GM12878 (cell line): ENCODE data around the gene TRPM6. TPM values are rescaled to one million over a fixed set of nuclear protein-coding genes. Genes with fewer than 3 reads are reported as not detected.
"Not testable (repeated sequence)": the region's sequence is repeated elsewhere in the genome, so short reads cannot be mapped to it uniquely, and the experiment has no call there.

Source experiments
- ATAC-seq: fragments of 200-7000 bp; cut with Tn5 transposase; 3 replicates; pipeline ENCODE4 v1.9.1; 2020; ENCODE audit warnings: mild to moderate bottlenecking, moderate library complexity
- BruUV-seq: library from RNA; stranded (reverse); fragments of 400-500 nt; replicated peaks from 2 replicates; lab custom pipeline; 2021; lab: Mats Ljungman, UMichigan
- CTCF ChIA-PET: fragments of 300-600 bp; sonication (Branson Sonifier 250); formaldehyde crosslinking; extraction: SDS; loops from one replicate; lab custom pipeline; 2021; ENCODE audit warnings: inconsistent platforms; lab: Yijun Ruan, JAX
- POLR2A ChIA-PET: fragments of 350-600 bp; formaldehyde crosslinking; extraction: SDS; loops from one replicate; lab custom pipeline; 2021; ENCODE audit warnings: inconsistent platforms; lab: Charles Lee
- RAD21 ChIA-PET: fragments of 300-600 bp; sonication (Branson Sonifier 250); formaldehyde crosslinking; loops from one replicate; lab custom pipeline; 2023; ENCODE audit warnings: antibody characterized with exemption; ENCODE audit not compliant: unreplicated experiment; lab: Charles Lee
- SMC1A ChIA-PET: fragments of 300-600 bp; sonication (Branson Sonifier 250); formaldehyde crosslinking; loops from one replicate; lab custom pipeline; 2023; ENCODE audit not compliant: unreplicated experiment, uncharacterized antibody; lab: Charles Lee
- DNase-seq: peaks from one replicate; pipeline ENCODE4 v3.0.0-alpha.2; 2011; ENCODE audit warnings: low read depth, low spot score
- FAIRE-seq: peaks from 3 replicates; lab custom pipeline; 2011; peaks lifted over from hg19 to GRCh38; lab: Jason Lieb, UNC
- H2AFZ ChIP-seq: 2 replicates; pipeline ENCODE4 v1.6.0; 2011; ENCODE audit warnings: low read depth, low read length, control low read depth; ENCODE audit not compliant: control insufficient read depth
- H3K27ac ChIP-seq: 2 replicates; pipeline ENCODE4 v1.5.1; 2011; ENCODE audit warnings: control low read depth; ENCODE audit not compliant: control insufficient read depth, insufficient read depth
- H3K27me3 ChIP-seq, 2 experiments: replicated peaks in 1 of 2; 2 replicates each; pipeline versions ENCODE4 v1.6.0 to v1.6.1; 2011; ENCODE audit warnings: low read length in 1 of 2; ENCODE audit not compliant: control insufficient read depth in 2 of 2, insufficient read depth in 2 of 2
- H3K36me3 ChIP-seq, 2 experiments: 2 replicates each; pipeline ENCODE4 v1.5.1; 2011; ENCODE audit warnings: low read length in 1 of 2; ENCODE audit not compliant: control insufficient read depth in 2 of 2, insufficient read depth in 2 of 2
- H3K4me1 ChIP-seq: 2 replicates; pipeline ENCODE4 v1.6.1; 2011; ENCODE audit warnings: mild to moderate bottlenecking, low read length, moderate library complexity, mixed read lengths; ENCODE audit not compliant: control insufficient read depth, insufficient read depth
- H3K4me2 ChIP-seq: 2 replicates; pipeline ENCODE4 v1.6.0; 2011; ENCODE audit warnings: control low read depth; ENCODE audit not compliant: control insufficient read depth, insufficient read depth
- H3K4me3 ChIP-seq: fragments of 200-600 bp; sonication (generic); 2 replicates; pipeline ENCODE4 v1.5.1; 2016
- H3K79me2 ChIP-seq: 2 replicates; pipeline ENCODE4 v1.6.0; 2011; ENCODE audit warnings: low read length; ENCODE audit not compliant: control insufficient read depth, insufficient read depth
- H3K9ac ChIP-seq: 2 replicates; pipeline ENCODE4 v1.8.0; 2011; ENCODE audit warnings: low read length, control low read depth, mixed read lengths; ENCODE audit not compliant: control insufficient read depth, insufficient read depth
- H3K9me3 ChIP-seq: replicated peaks from 3 replicates; pipeline ENCODE4 v1.5.1; 2011; ENCODE audit warnings: mild to moderate bottlenecking, low read length; ENCODE audit not compliant: control insufficient read depth, insufficient read depth
- H4K20me1 ChIP-seq: 2 replicates; pipeline ENCODE4 v1.6.0; 2011; ENCODE audit not compliant: control insufficient read depth, insufficient read depth
- CBX3 ChIP-seq: fragments of 200-600 bp; sonication (generic); IDR thresholded peaks from 2 replicates; pipeline ENCODE4 v1.6.1; 2016; ENCODE audit warnings: low read depth, borderline replicate concordance
- CHD2 ChIP-seq: IDR thresholded peaks from 2 replicates; pipeline ENCODE4 v1.6.1; 2011; ENCODE audit warnings: low read depth, low read length, improper control_type of control experiment, borderline replicate concordance
- IKZF2 ChIP-seq, 2 experiments: fragments of 450-650 bp; IDR thresholded peaks; 2 replicates each; pipeline ENCODE4 v1.6.1; 2017; ENCODE audit warnings: mild to moderate bottlenecking in 2 of 2, moderate library complexity in 2 of 2
- KLF5 ChIP-seq: fragments of 450-650 bp; IDR thresholded peaks from 2 replicates; pipeline ENCODE4 v1.6.1; 2014; ENCODE audit warnings: mild to moderate bottlenecking; ENCODE audit not compliant: partially characterized antibody
- MEF2A ChIP-seq: IDR thresholded peaks from 2 replicates; pipeline ENCODE4 v1.6.1; 2011; ENCODE audit warnings: low read depth, mild to moderate bottlenecking, low read length, moderate library complexity; ENCODE audit not compliant: insufficient read depth
- PAX5 ChIP-seq: IDR thresholded peaks from 2 replicates; pipeline ENCODE4 v1.6.1; 2011; ENCODE audit warnings: low read depth, low read length, borderline replicate concordance
- SMARCA5 ChIP-seq: fragments of 450-650 bp; IDR thresholded peaks from 2 replicates; pipeline ENCODE4 v1.6.1; 2017; ENCODE audit warnings: mild to moderate bottlenecking
- STAT3 ChIP-seq: IDR thresholded peaks from 2 replicates; pipeline ENCODE4 v1.6.1; 2011; ENCODE audit warnings: low read depth, low read length, improper control_type of control experiment
- TBL1XR1 ChIP-seq: IDR thresholded peaks from 2 replicates; pipeline ENCODE4 v1.6.1; 2012; ENCODE audit warnings: low read depth, low read length, improper control_type of control experiment
- ZNF622 ChIP-seq: fragments of 450-650 bp; IDR thresholded peaks from 2 replicates; pipeline ENCODE4 v1.6.1; 2017; ENCODE audit warnings: mild to moderate bottlenecking, inconsistent platforms
- WGBS: methylation state at CpG from one replicate; pipeline ENCODE4 v1.1.6; 2016; ENCODE audit warnings: low lambda C conversion rate; ENCODE audit not compliant: insufficient replicate concordance, insufficient coverage; ENCODE audit errors: missing lambda C conversion rate; 5-methylcytosine and 5-hydroxymethylcytosine counted together
- in situ Hi-C: fragments of 300-500 bp; cut with MboI; formaldehyde crosslinking; loops from 9 replicates; pipeline ENCODE4 v1.14.3; 2018; ENCODE audit warnings: mixed read lengths
- intact Hi-C: fragments of 100-400 bp; cut with micrococcal nuclease; formaldehyde crosslinking; loops from one replicate; pipeline ENCODE4 v1.14.2; 2022; ENCODE audit not compliant: unreplicated experiment
- polyA plus RNA-seq, 11 experiments: library from polyadenylated mRNA; depleted of rRNA in 4 of 11; unstranded in 6 of 11; stranded (reverse) in 5 of 11; fragments of >200 nt; fragmentation: Nextera tagmentation in 4 of 11; fragmentation: Illumina TruSeq in 1 of 11; extraction: Ambion mirVana in 4 of 11; extraction: Trizol in 1 of 11; gene quantifications; 1 replicate in 1 of 11; 2 replicates in 10 of 11; pipeline versions ENCODE4 v1.2.1 to v1.2.3, GENCODE V29; 2011 to 2016; ENCODE audit warnings: inconsistent platforms in 2 of 11, missing spikeins in 2 of 11, low read depth in 1 of 11
- total RNA-seq, 4 experiments: library from RNA; depleted of rRNA in 3 of 4; stranded (reverse); fragments of >200 nt in 3 of 4; fragmentation: Illumina TruSeq in 1 of 4; extraction: Trizol in 1 of 4; gene quantifications; 2 replicates each; pipeline versions ENCODE4 v1.2.1 to v1.2.3, GENCODE V29; 2013 to 2021

Gene TRPM6
- total and polyA plus RNA-seq, 10 of the 15 experiments (the other 5 are each of a cell fraction or from before 2014, with no cell fraction given): under 0.01 to 0.34 (median 0.05) TPM; not detected in 1

DNA sequence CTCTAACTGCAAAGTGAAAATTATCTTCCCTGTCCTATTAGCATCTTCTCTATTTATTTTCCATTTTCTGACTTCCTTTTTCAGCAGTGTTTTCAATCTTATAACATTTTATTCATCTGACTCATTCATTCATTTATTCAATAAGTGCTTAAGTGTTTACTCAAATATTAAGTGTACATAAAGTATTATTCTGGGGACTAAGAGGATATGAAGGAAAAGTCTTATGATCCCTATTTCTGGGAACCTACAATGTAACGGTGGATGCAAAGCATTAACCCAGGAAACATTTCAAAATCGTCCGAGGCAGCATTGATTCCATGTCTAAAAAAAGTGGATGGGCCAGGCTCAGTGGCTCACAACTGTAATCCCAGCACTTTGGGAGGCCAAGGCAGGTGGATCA, 19.4 kb upstream of the TRPM6 start (continued):
- no peak for TF ChIP-seq MEF2A
- TF ChIP-seq ZNF622: no peak
- no peak for TF ChIP-seq CBX3
- TF ChIP-seq PAX5: no peak
- TF ChIP-seq IKZF2 (IDR thresholded peaks at IDR 0.05): no peak
- TF ChIP-seq TBL1XR1: no peak

DNA sequence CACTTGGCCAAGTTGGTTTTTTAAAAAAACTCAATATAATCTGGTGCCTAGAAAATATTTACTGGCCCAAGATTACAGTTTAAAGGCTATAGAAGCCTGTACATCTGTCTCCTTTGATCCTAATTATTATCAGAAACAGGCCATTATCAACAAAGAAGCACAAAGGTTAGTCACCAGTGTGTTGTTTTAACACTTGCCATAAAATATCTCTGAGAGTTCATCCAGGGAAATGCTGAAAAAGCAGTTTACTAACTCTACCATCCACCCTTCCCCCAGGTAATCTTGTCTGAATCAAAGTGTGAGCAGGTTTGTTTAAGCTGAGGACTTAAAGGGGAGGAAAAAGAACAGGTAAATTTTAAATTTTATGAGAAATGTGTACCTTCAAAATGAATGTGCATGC, 13.3 kb upstream of the TRPM6 start:
- H3K36me3 ChIP-seq: no peaks in the 10 kb centered on the region
- intact Hi-C loops: no loop called here
- TF ChIP-seq CHD2: no peak
- no peak for TF ChIP-seq STAT3
- no peak for TF ChIP-seq SMARCA5
- TF ChIP-seq KLF5: no peak
- TF ChIP-seq, all 136 proteins: peak for 0
- no peak for ATAC-seq
- Histone ChIP-seq H3K4me3 (no peak overlapping the region), H3K79me2 (no peaks in the 10 kb centered on the region), H3K27me3 (no peaks in the 10 kb centered on the region; a peak in 1 of 4 replicates), H3K4me2 (no peak overlapping the region), H2AFZ (no peak overlapping the region), H3K9me3 (no peaks in the 10 kb centered on the region), H3K4me1 (no peaks in the 10 kb centered on the region), H3K9ac (no peak overlapping the region), H4K20me1 (no peaks in the 10 kb centered on the region), H3K27ac (no peak overlapping the region)
- RAD21 ChIA-PET: no interaction called here
- SMC1A ChIA-PET: no interaction called here
- FAIRE-seq: no peak
- in situ Hi-C loops: no loop called here
- DNase-seq: no peak
- CTCF ChIA-PET: no interaction called here
- no TSS peak for BruUV-seq
- POLR2A ChIA-PET: no interaction called here

DNA sequence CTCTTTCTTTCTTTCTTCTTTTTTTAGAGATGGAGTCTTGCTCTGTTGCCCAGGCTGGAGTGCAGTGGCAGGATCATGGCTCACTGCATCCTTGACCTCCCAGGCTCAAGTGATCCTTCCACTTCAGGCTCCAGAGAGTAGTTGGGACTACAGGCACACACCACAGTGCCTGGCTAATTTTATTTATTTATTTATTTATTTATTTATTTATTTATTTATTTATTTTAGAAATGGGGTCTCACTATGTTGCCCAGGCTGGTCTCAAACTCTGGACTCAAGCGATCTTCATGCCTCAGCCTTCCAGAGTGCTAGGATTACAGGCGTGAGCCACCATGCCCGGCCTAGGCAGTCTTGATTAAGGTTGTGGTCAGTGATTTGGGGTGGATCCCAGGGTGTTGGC, 728 bp upstream of the TRPM6 start:
- H3K9me3 ChIP-seq, SMC1A ChIA-PET, H3K4me1 ChIP-seq, H3K27ac ChIP-seq, H2AFZ ChIP-seq, H3K79me2 ChIP-seq, H4K20me1 ChIP-seq, in situ Hi-C loops, H3K36me3 ChIP-seq, H3K4me2 ChIP-seq, RAD21 ChIA-PET, POLR2A ChIA-PET, ATAC-seq, H3K4me3 ChIP-seq, BruUV-seq, CTCF ChIA-PET, DNase-seq, FAIRE-seq, H3K9ac ChIP-seq, intact Hi-C loops: not testable (repeated sequence)
- WGBS: 41% methylated on average over 3 of the region's 3 CpGs
- H3K27me3 ChIP-seq: peaks cover 0 to 12% of the 10 kb centered on the region in 2 experiments; a peak in 2 of 4 replicates
